A673 (cell line): ENCODE data around the gene ODF2L. TPM values are rescaled to one million over a fixed set of nuclear protein-coding genes. Genes with fewer than 3 reads are reported as not detected.

Experiments used
- BruUV-seq: library from RNA; stranded (reverse); fragments of 400-500 nt; replicated peaks from 2 replicates; lab custom pipeline; 2021; lab: Mats Ljungman, UMichigan
- CTCF ChIA-PET: fragments of 300-600 bp; sonication (Branson Sonifier 250); formaldehyde crosslinking; loops from one replicate; lab custom pipeline; 2022; ENCODE audit warnings: antibody characterized with exemption; lab: Charles Lee
- POLR2A ChIA-PET: fragments of 300-600 bp; sonication (Branson Sonifier 250); formaldehyde crosslinking; loops from one replicate; lab custom pipeline; 2022; ENCODE audit warnings: antibody characterized with exemption; ENCODE audit not compliant: low non-redundant PET; lab: Charles Lee
- DNase-seq: peaks from one replicate; pipeline ENCODE4 v3.0.0-alpha.2; 2015; ENCODE audit warnings: low spot score
- H3K27ac ChIP-seq: fragments of 200-600 bp; sonication (generic); 2 replicates; pipeline ENCODE4 v1.5.1; 2016; ENCODE audit warnings: mixed run types, low read depth, mild to moderate bottlenecking, mixed read lengths, antibody characterized with exemption, low read length; ENCODE audit not compliant: poor library complexity, severe bottlenecking
- H3K27me3 ChIP-seq: fragments of 200-600 bp; sonication (generic); replicated peaks from 2 replicates; pipeline ENCODE4 v1.6.1; 2017; ENCODE audit warnings: mixed run types, low read depth, mild to moderate bottlenecking, mixed read lengths, antibody characterized with exemption, low read length; ENCODE audit not compliant: insufficient read depth, poor library complexity
- H3K36me3 ChIP-seq: fragments of 200-600 bp; sonication (generic); 2 replicates; pipeline ENCODE4 v1.6.1; 2016; ENCODE audit warnings: mixed run types, mild to moderate bottlenecking, mixed read lengths, antibody characterized with exemption, low read length; ENCODE audit not compliant: insufficient read depth, poor library complexity, severe bottlenecking
- H3K4me1 ChIP-seq: fragments of 200-600 bp; sonication (generic); 2 replicates; pipeline ENCODE4 v1.6.1; 2017; ENCODE audit warnings: mixed run types, mild to moderate bottlenecking, mixed read lengths, antibody characterized with exemption, low read length; ENCODE audit not compliant: insufficient read depth, poor library complexity, severe bottlenecking
- H3K4me3 ChIP-seq: fragments of 200-600 bp; sonication (generic); 2 replicates; pipeline ENCODE4 v1.5.1; 2016; ENCODE audit warnings: low read depth, mixed run types, mild to moderate bottlenecking, mixed read lengths, low read length; ENCODE audit not compliant: poor library complexity, severe bottlenecking
- H3K9me3 ChIP-seq: fragments of 200-600 bp; sonication (generic); 2 replicates; pipeline ENCODE4 v1.6.1; 2016; ENCODE audit warnings: mixed run types, low read depth, mild to moderate bottlenecking, mixed read lengths, antibody characterized with exemption, low read length; ENCODE audit not compliant: poor library complexity, severe bottlenecking
- CTCF ChIP-seq: fragments of 300-800, 200-600 bp; sonication (generic); conservative IDR thresholded peaks from 2 replicates; pipeline ENCODE4 v1.5.1; 2017; ENCODE audit warnings: low read depth, mild to moderate bottlenecking, antibody characterized with exemption, low read length, moderate library complexity, mixed read lengths
- EZH2 ChIP-seq: fragments of 200-600 bp; sonication (generic); IDR thresholded peaks from 2 replicates; pipeline ENCODE4 v1.6.1; 2017; ENCODE audit warnings: borderline replicate concordance, low read depth, mild to moderate bottlenecking, mixed read lengths, antibody characterized with exemption, low read length; ENCODE audit not compliant: poor library complexity, severe bottlenecking
- intact Hi-C: fragments of 100-400 bp; cut with micrococcal nuclease; formaldehyde crosslinking; loops from one replicate; pipeline ENCODE4 v1.10.0; 2022; ENCODE audit not compliant: unreplicated experiment
- total RNA-seq: library from RNA; stranded (reverse); gene quantifications from 2 replicates; pipeline ENCODE4 v1.2.3, GENCODE V29; 2021

Gene ODF2L
- total RNA-seq, 1 experiment from 2014 or later = 38.9 TPM

- no peak overlapping the region for H3K4me3 ChIP-seq
- no TSS peak for BruUV-seq
- TF ChIP-seq EZH2 (no peak), CTCF (peak; percentile 76)
- no peaks in the 10 kb centered on the region for H3K27me3 ChIP-seq
- H3K4me1 ChIP-seq = no peaks in the 10 kb centered on the region
- H3K36me3 ChIP-seq = peaks cover 4% of the 10 kb centered on the region
- H3K9me3 ChIP-seq = peaks cover 16% of the 10 kb centered on the region
- ChIA-PET POLR2A (interaction anchor here (0.6 kb wide), 1 partner anchor 24 kb away, joined by 4 read pairs; no protein-coding TSS in a partner anchor), CTCF (interaction anchor here (1.0 kb wide), 1 partner anchor 16 kb away, joined by 3 read pairs; the partner anchor contains the start of gene ODF2L)
- intact Hi-C loops = loop anchor here (2.0 to 10.0 kb wide), 3 partner anchors 128 to 362 kb away; partner anchors contain the start of gene SH3GLB1
- no peak overlapping the region for H3K27ac ChIP-seq
- peak; percentile 73 for DNase-seq
Measured at GRCh38 chr1:86380257-86380861, 15.8 kb downstream of the ODF2L start.

GRCh38 chr1:86378813-86379212 is 17.3 kb downstream of the ODF2L start:
- no peaks in the 10 kb centered on the region for H3K4me1 ChIP-seq
- H3K4me3 ChIP-seq = no peak overlapping the region
- CTCF ChIA-PET = no interaction called here
- no peak for TF ChIP-seq CTCF
- no peak for TF ChIP-seq EZH2
- BruUV-seq = no TSS peak
- H3K27ac ChIP-seq = no peak overlapping the region
- peaks cover 4% of the 10 kb centered on the region for H3K36me3 ChIP-seq
- H3K27me3 ChIP-seq = no peaks in the 10 kb centered on the region
- POLR2A ChIA-PET = no interaction called here
- intact Hi-C loops = no loop called here
- no peak for DNase-seq
- peaks cover 16% of the 10 kb centered on the region for H3K9me3 ChIP-seq

GRCh38 chr1:86377341-86377740 is 18.8 kb downstream of the ODF2L start:
- CTCF ChIA-PET = no interaction called here
- H3K27me3 ChIP-seq = no peaks in the 10 kb centered on the region
- no peak overlapping the region for H3K27ac ChIP-seq
- POLR2A ChIA-PET = no interaction called here
- H3K4me3 ChIP-seq = no peak overlapping the region
- H3K4me1 ChIP-seq = no peaks in the 10 kb centered on the region
- peaks cover 16% of the 10 kb centered on the region for H3K9me3 ChIP-seq
- no peak for DNase-seq
- intact Hi-C loops = no loop called here
- TF ChIP-seq CTCF (no peak), EZH2 (no peak)
- peaks cover 4% of the 10 kb centered on the region for H3K36me3 ChIP-seq
- BruUV-seq = no TSS peak
